HL-60 (cell line): Measurements from ENCODE around the gene GZMM.

Experiments used
- GABPA ChIP-seq: IDR thresholded peaks from 2 replicates; pipeline ENCODE4 v1.6.1; 2012; ENCODE audit warnings: low read depth
- POLR2AphosphoS5 ChIP-seq: IDR thresholded peaks from 2 replicates; pipeline ENCODE4 v1.6.1; 2012; ENCODE audit warnings: low read depth
- TF ChIP-seq, protein P1 (sequence below): IDR thresholded peaks from one replicate; pipeline ENCODE4 v1.5.1; 2011; ENCODE audit warnings: low read length, control low read depth, inconsistent platforms; ENCODE audit not compliant: insufficient read depth
- TF ChIP-seq, protein P2 (sequence below): IDR thresholded peaks from 2 replicates; pipeline ENCODE4 v1.6.1; 2012; ENCODE audit warnings: low read depth; ENCODE audit not compliant: insufficient replicate concordance

DNA sequence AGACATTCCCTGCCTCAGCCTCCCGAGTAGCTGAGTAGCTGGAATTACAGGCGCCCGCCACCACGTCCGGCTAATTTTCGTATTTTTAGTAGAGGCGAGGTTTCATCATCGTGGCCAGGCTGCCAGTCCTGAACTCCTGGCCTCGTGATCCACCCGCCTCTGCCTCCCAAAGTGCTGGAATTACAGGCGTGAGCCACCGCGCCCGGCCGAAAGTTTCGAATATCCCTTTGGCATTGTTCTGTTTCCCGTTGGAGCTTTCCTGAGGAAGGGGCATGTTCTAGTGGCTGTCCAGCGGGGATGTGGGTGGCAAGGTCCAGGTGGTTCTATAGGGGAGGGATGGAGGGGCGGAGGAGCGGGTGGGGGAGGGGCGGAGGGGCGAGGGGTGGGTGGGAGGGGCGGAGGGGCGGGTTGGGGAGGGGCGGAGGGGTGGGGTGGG lies 26.4 kb downstream of the GZMM start:
- TF ChIP-seq, protein P1, sequence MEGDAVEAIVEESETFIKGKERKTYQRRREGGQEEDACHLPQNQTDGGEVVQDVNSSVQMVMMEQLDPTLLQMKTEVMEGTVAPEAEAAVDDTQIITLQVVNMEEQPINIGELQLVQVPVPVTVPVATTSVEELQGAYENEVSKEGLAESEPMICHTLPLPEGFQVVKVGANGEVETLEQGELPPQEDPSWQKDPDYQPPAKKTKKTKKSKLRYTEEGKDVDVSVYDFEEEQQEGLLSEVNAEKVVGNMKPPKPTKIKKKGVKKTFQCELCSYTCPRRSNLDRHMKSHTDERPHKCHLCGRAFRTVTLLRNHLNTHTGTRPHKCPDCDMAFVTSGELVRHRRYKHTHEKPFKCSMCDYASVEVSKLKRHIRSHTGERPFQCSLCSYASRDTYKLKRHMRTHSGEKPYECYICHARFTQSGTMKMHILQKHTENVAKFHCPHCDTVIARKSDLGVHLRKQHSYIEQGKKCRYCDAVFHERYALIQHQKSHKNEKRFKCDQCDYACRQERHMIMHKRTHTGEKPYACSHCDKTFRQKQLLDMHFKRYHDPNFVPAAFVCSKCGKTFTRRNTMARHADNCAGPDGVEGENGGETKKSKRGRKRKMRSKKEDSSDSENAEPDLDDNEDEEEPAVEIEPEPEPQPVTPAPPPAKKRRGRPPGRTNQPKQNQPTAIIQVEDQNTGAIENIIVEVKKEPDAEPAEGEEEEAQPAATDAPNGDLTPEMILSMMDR: no peak
- TF ChIP-seq POLR2AphosphoS5 (no peak), GABPA (no peak)
- TF ChIP-seq, protein P2, sequence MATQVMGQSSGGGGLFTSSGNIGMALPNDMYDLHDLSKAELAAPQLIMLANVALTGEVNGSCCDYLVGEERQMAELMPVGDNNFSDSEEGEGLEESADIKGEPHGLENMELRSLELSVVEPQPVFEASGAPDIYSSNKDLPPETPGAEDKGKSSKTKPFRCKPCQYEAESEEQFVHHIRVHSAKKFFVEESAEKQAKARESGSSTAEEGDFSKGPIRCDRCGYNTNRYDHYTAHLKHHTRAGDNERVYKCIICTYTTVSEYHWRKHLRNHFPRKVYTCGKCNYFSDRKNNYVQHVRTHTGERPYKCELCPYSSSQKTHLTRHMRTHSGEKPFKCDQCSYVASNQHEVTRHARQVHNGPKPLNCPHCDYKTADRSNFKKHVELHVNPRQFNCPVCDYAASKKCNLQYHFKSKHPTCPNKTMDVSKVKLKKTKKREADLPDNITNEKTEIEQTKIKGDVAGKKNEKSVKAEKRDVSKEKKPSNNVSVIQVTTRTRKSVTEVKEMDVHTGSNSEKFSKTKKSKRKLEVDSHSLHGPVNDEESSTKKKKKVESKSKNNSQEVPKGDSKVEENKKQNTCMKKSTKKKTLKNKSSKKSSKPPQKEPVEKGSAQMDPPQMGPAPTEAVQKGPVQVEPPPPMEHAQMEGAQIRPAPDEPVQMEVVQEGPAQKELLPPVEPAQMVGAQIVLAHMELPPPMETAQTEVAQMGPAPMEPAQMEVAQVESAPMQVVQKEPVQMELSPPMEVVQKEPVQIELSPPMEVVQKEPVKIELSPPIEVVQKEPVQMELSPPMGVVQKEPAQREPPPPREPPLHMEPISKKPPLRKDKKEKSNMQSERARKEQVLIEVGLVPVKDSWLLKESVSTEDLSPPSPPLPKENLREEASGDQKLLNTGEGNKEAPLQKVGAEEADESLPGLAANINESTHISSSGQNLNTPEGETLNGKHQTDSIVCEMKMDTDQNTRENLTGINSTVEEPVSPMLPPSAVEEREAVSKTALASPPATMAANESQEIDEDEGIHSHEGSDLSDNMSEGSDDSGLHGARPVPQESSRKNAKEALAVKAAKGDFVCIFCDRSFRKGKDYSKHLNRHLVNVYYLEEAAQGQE: no peak
